Fibroblast of lung (primary cell): ENCODE results near the gene ARHGEF10L.

ENCODE experiments used
- CTCF ChIP-seq, 2 donors: IDR thresholded peaks in 1 of 2; conservative IDR thresholded peaks in 1 of 2; 1 replicate in 1 of 2; 2 replicates in 1 of 2; pipeline ENCODE4 v1.5.1; 2011 to 2012; ENCODE audit warnings: low read length in 2 of 2, control low read depth in 1 of 2, inconsistent platforms in 1 of 2, low read depth in 1 of 2, mild to moderate bottlenecking in 1 of 2
- EZH2 ChIP-seq: IDR thresholded peaks from 2 replicates; pipeline ENCODE4 v1.5.1; 2012; ENCODE audit warnings: low read length, control low read depth, mild to moderate bottlenecking; ENCODE audit errors: missing control alignments

- TF ChIP-seq CTCF (conservative IDR thresholded peaks at IDR 0.05 in 1 of 2, IDR thresholded peaks at IDR 0.05 in 1 of 2; ENCODE audit: low read depth in 1 of 2, low read length in 2 of 2) = no peak
- TF ChIP-seq EZH2 = no peak
Measured at GRCh38 chr1:17642169-17642568, 102.7 kb downstream of the ARHGEF10L start.
